CD14-positive monocyte (primary cell): ENCODE data around the gene COL24A1. TPM values are rescaled to one million over a fixed set of nuclear protein-coding genes. Genes with fewer than 3 reads are reported as not detected.

Experiments used
- DNase-seq, 3 donors: peaks; one replicate each; pipeline ENCODE4 v3.0.0-alpha.2; 2011 to 2022
- H2AFZ ChIP-seq: 2 replicates; pipeline ENCODE4 v1.6.0; 2012; ENCODE audit warnings: mild to moderate bottlenecking, low read depth, low read length, inconsistent platforms; ENCODE audit not compliant: insufficient read depth, poor library complexity, severe bottlenecking
- H3K27ac ChIP-seq, 2 donors: 1 replicate in 1 of 2; 2 replicates in 1 of 2; pipeline ENCODE4 v1.5.1; 2012 to 2013; ENCODE audit warnings: low read length in 2 of 2, control low read depth in 1 of 2, inconsistent platforms in 1 of 2, low read depth in 1 of 2, mild to moderate bottlenecking in 1 of 2
- H3K27me3 ChIP-seq, 2 donors: one replicate each; pipeline versions ENCODE4 v1.6.0 to v1.6.1; 2011 to 2013; ENCODE audit warnings: low read length in 2 of 2; ENCODE audit not compliant: control insufficient read depth in 2 of 2, insufficient read depth in 2 of 2
- H3K36me3 ChIP-seq, 2 donors: replicated peaks in 1 of 2; 1 replicate in 1 of 2; 2 replicates in 1 of 2; pipeline versions ENCODE4 v1.5.1 to v1.6.1; 2012 to 2013; ENCODE audit warnings: low read length in 2 of 2, control low read depth in 1 of 2, inconsistent platforms in 1 of 2, mild to moderate bottlenecking in 1 of 2; ENCODE audit not compliant: insufficient read depth in 2 of 2, control insufficient read depth in 1 of 2
- H3K4me1 ChIP-seq, 2 donors: 1 replicate in 1 of 2; 2 replicates in 1 of 2; pipeline versions ENCODE4 v1.5.1 to v1.6.1; 2012 to 2013; ENCODE audit warnings: low read length in 2 of 2, control low read depth in 1 of 2, inconsistent platforms in 1 of 2, mild to moderate bottlenecking in 1 of 2, moderate library complexity in 1 of 2; ENCODE audit not compliant: insufficient read depth in 2 of 2, control insufficient read depth in 1 of 2
- H3K4me2 ChIP-seq: replicated peaks from 2 replicates; pipeline ENCODE3; 2012; ENCODE audit warnings: low read length, moderate library complexity, mild to moderate bottlenecking; ENCODE audit not compliant: poor library complexity, severe bottlenecking; ENCODE audit errors: extremely low read depth
- H3K4me3 ChIP-seq, 3 experiments: fragments of 200-600 bp in 1 of 3; sonication (generic) in 1 of 3; replicated peaks in 1 of 3; 1 replicate in 2 of 3; 2 replicates in 1 of 3; pipeline ENCODE4 v1.5.1; 2011 to 2013; ENCODE audit warnings: low read length in 3 of 3, mild to moderate bottlenecking in 3 of 3, control low read depth in 2 of 3, low read depth in 2 of 3, inconsistent platforms in 1 of 3, moderate library complexity in 1 of 3
- H3K79me2 ChIP-seq: 2 replicates; pipeline ENCODE4 v1.6.0; 2012; ENCODE audit warnings: mild to moderate bottlenecking, control low read depth, inconsistent platforms, low read length, moderate library complexity; ENCODE audit not compliant: insufficient read depth
- H3K9ac ChIP-seq: 2 replicates; pipeline ENCODE4 v1.6.0; 2017; ENCODE audit warnings: low read length, mild to moderate bottlenecking; ENCODE audit not compliant: insufficient read depth, poor library complexity, severe bottlenecking
- H3K9me3 ChIP-seq, 2 donors: replicated peaks in 1 of 2; 1 replicate in 1 of 2; 2 replicates in 1 of 2; pipeline versions ENCODE4 v1.5.1 to v1.6.1; 2012 to 2013; ENCODE audit warnings: low read length in 2 of 2, control low read depth in 1 of 2; ENCODE audit not compliant: control insufficient read depth in 1 of 2, insufficient read depth in 1 of 2
- H4K20me1 ChIP-seq: 2 replicates; pipeline ENCODE4 v1.6.0; 2012; ENCODE audit warnings: mild to moderate bottlenecking, low read length, control low read depth, moderate library complexity; ENCODE audit not compliant: insufficient read depth
- H3K27ac Mint-ChIP-seq, 7 donors: one replicate each; pipeline ENCODE4 v1.8.0; 2020; ENCODE audit warnings: mild to moderate bottlenecking in 7 of 7, mixed read lengths in 7 of 7, moderate library complexity in 6 of 7, inconsistent platforms in 2 of 7
- H3K27me3 Mint-ChIP-seq, 3 donors: one replicate each; pipeline ENCODE4 v1.8.0; 2021 to 2022; ENCODE audit warnings: low read depth in 3 of 3, mild to moderate bottlenecking in 3 of 3, mixed read lengths in 3 of 3, moderate library complexity in 3 of 3, inconsistent platforms in 1 of 3
- H3K36me3 Mint-ChIP-seq, 2 donors: one replicate each; pipeline ENCODE4 v1.8.0; 2020; ENCODE audit warnings: mixed read lengths in 2 of 2, inconsistent platforms in 1 of 2, mild to moderate bottlenecking in 1 of 2
- H3K4me1 Mint-ChIP-seq: one replicate; pipeline ENCODE4 v1.8.0; 2020; ENCODE audit warnings: mild to moderate bottlenecking, mixed read lengths
- H3K4me3 Mint-ChIP-seq, 2 donors: one replicate each; pipeline ENCODE4 v1.8.0; 2020; ENCODE audit warnings: mild to moderate bottlenecking in 2 of 2, mixed read lengths in 2 of 2, moderate library complexity in 1 of 2
- H3K9me3 Mint-ChIP-seq, 7 donors: one replicate each; pipeline ENCODE4 v1.8.0; 2020 to 2022; ENCODE audit warnings: mixed read lengths in 7 of 7, mild to moderate bottlenecking in 6 of 7, moderate library complexity in 6 of 7, inconsistent platforms in 2 of 7
- CTCF ChIP-seq: fragments of 200-600 bp; IDR thresholded peaks from one replicate; pipeline ENCODE4 v1.8.0; 2022; ENCODE audit warnings: antibody characterized with exemption, mild to moderate bottlenecking
- WGBS: methylation state at CpG from one replicate; pipeline ENCODE4 v1.1.5; 2013; ENCODE audit warnings: missing lambda C conversion rate; ENCODE audit not compliant: insufficient coverage; 5-methylcytosine and 5-hydroxymethylcytosine counted together
- intact Hi-C, 2 donors: fragments of 100-400 bp; cut with micrococcal nuclease; formaldehyde crosslinking; loops; one replicate each; pipeline versions ENCODE4 v1.15.0 to v1.15.1; 2023
- polyA plus RNA-seq, 3 donors: library from polyadenylated mRNA; depleted of rRNA in 1 of 3; unstranded in 2 of 3; stranded (reverse) in 1 of 3; fragments of 300-500 nt in 2 of 3; fragments of >200 nt in 1 of 3; fragmentation: Illumina TruSeq in 2 of 3; gene quantifications; 1 replicate in 2 of 3; 2 replicates in 1 of 3; pipeline ENCODE4 v1.2.3, GENCODE V29; 2012 to 2021

The COL24A1 gene
- polyA plus RNA-seq, 3 donors, result 0.05 to 0.13 TPM; not detected in 1

- intact Hi-C loops, result no loop called here
- H4K20me1 ChIP-seq, result no peaks in the 10 kb centered on the region
- H3K27ac Mint-ChIP-seq, result no peak overlapping the region
- H3K9me3 Mint-ChIP-seq, result peaks cover 0 to 2% (median 0%) of the 10 kb centered on the region in 7 donors
- H3K4me2 ChIP-seq, result no peak overlapping the region
- WGBS, result no CpG with 5 or more reads among the region's 2 CpGs
- no peak overlapping the region for H3K9ac ChIP-seq
- H3K36me3 Mint-ChIP-seq, result no peaks in the 10 kb centered on the region
- no peaks in the 10 kb centered on the region for H3K9me3 ChIP-seq
- no peak overlapping the region for H3K4me3 ChIP-seq
- H3K79me2 ChIP-seq, result no peaks in the 10 kb centered on the region
- H3K4me1 ChIP-seq, result no peaks in the 10 kb centered on the region
- H2AFZ ChIP-seq, result no peak overlapping the region
- no peak overlapping the region for H3K27ac ChIP-seq
- no peaks in the 10 kb centered on the region for H3K36me3 ChIP-seq
- no peaks in the 10 kb centered on the region for H3K27me3 Mint-ChIP-seq
- H3K4me3 Mint-ChIP-seq, result no peak overlapping the region
- peaks cover 12% of the 10 kb centered on the region for H3K4me1 Mint-ChIP-seq
- no peak for DNase-seq
- no peaks in the 10 kb centered on the region for H3K27me3 ChIP-seq
- no peak for TF ChIP-seq CTCF
These were observed 266.7 kb downstream of the COL24A1 start for GRCh38 chr1:85889870-85890269.

GRCh38 chr1:85888921-85889320 lies 267.7 kb downstream of the COL24A1 start:
- Histone ChIP-seq H3K4me3 (no peak overlapping the region), H3K9ac (no peak overlapping the region), H3K4me2 (no peak overlapping the region), H3K9me3 (no peaks in the 10 kb centered on the region), H3K79me2 (no peaks in the 10 kb centered on the region), H3K27me3 (no peaks in the 10 kb centered on the region), H2AFZ (no peak overlapping the region), H3K27ac (no peak overlapping the region), H4K20me1 (no peaks in the 10 kb centered on the region), H3K36me3 (no peaks in the 10 kb centered on the region), H3K4me1 (no peaks in the 10 kb centered on the region)
- intact Hi-C loops, result no loop called here
- TF ChIP-seq CTCF, result no peak
- peaks cover 12% of the 10 kb centered on the region for H3K4me1 Mint-ChIP-seq
- DNase-seq, result peak in 1 of 3 donors; percentile 13
- WGBS, result no CpG with 5 or more reads among the region's 3 CpGs
- H3K9me3 Mint-ChIP-seq, result peaks cover 0 to 2% (median 0%) of the 10 kb centered on the region in 7 donors
- no peaks in the 10 kb centered on the region for H3K36me3 Mint-ChIP-seq
- H3K4me3 Mint-ChIP-seq, result no peak overlapping the region
- H3K27me3 Mint-ChIP-seq, result no peaks in the 10 kb centered on the region
- H3K27ac Mint-ChIP-seq, result no peak overlapping the region
